HG02623 (cell line): ENCODE results near the gene ATP9B.
A peak's percentile ranks its signal among the peaks of the same experiment; 100 is the strongest.
"Not testable (repeated sequence)": the region's sequence is repeated elsewhere in the genome, so short reads cannot be mapped to it uniquely, and the experiment has no call there.

Source experiments
- ATAC-seq: cut with Tn5 transposase; IDR thresholded peaks from one replicate; pipeline ENCODE4 v1.9.1; 2021; ENCODE audit warnings: moderate library complexity; ENCODE audit not compliant: unreplicated experiment

Gene ATP9B

DNA sequence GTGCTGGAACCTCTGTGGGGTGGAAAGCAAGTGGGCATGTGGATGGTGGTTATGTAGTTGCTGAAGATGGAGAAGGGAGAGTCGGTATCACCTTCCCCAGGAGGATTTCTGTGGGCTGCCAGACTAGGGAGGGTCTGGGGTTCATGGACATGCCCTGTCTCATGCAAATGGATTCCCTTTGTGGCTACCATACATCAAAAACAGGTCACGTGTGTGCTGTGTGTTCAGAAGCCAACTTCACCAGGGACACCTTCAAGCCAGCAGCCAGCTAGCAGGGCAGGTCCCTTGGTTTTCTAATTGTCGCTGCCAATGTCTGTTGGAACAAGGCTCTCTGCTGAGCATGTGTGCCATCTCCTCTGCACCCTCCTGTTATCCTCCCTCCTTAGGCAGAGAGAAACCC lies 155.2 kb downstream of the ATP9B start:
- no peak for ATAC-seq

DNA sequence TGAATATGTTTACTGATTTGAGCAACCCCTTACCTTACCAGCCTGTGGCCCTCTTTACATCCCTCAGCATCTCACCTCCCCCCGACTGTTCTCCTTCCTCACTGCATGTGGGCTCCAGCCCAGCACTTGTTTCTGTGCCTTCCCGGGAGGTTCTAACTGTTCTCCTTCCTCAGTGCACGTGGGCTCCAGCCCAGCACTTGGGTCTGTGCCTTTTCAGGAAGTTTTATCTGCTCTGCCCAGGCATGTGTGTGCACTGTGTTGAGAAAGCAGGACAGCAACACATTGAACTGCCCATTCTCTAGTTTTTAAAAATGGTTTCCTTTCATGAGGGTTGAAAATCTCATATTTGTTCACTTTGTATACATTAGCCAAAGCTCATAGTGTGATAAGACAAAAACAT lies 158.4 kb downstream of the ATP9B start:
- ATAC-seq = no peak

DNA sequence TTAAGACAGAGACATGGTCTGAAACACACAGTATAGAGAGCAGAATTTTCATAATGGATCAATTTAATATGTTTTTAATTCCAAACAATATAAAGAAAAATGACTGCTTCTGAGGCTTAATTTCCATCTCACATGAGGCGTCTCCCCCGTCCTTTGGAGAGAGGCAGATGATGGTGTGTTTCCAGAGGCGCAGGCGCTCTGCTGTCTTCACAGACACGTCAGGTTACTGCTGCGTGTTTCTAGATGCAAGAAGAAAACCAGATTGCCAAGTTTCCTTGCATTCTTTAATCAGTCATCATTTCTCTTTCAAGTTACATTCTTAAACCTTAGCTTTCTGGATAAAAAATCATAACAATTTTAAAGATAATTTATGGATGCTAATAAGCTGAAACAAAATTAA lies 160.2 kb downstream of the ATP9B start:
- no peak for ATAC-seq

DNA sequence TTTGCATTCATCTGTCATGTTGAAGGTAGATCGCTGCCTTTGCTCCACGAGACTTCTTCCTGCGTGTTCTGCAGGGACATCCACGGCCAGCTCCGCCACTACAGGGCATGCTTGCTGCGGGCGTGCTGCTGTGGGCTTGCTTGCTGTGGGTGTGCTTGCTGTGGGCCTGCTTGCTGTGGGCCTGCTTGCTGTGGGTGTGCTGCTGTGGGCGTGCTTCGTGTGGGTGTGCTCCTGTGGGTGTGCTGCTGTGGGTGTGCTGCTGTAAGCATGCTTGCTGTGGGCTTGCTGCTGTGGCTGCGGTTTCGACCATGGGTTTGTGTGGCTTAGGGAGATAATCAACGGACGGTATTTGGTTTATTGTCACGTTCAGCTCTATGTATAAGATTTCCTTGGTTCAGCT lies 165.2 kb downstream of the ATP9B start:
- ATAC-seq = no peak

DNA sequence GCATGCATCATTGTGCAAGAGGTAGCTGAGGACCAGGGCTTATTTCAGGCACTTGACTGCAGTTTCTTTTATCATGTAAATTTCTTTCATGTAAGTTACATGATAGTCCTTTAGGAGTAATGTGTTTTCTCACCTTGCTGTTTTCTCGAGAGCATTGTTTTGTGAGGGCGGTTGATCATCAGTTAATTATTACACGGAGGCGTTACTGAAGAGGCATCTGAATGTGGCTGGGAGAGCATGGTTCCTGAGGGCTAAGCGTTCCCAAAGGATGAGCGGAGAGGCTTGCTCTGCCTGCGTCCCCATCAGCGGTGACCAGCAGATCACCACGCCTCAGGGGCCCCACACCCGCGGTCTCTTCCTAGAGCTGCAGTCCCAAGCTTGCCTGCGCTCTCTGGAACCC lies 170.4 kb downstream of the ATP9B start:
- no peak for ATAC-seq

DNA sequence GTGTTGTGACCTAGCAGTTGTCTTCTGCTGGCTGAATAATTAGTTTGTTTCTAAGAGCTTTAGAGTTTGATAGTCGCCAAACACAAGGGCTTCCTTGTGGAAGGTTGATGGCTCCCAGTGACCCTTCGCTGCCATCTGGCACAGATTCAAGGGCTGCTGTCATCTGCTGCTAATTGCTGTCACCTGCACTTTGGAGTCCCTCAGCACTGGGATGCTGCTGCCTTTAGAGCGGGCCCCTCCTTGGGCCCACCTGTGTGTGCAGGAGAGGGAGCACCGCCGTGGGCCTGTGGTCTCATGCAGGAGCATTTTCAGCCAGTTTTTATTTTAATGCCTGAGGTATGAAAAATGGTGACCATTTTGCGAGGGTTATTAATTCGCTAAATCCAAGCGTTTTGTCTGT lies 172.6 kb downstream of the ATP9B start:
- ATAC-seq = no peak

DNA sequence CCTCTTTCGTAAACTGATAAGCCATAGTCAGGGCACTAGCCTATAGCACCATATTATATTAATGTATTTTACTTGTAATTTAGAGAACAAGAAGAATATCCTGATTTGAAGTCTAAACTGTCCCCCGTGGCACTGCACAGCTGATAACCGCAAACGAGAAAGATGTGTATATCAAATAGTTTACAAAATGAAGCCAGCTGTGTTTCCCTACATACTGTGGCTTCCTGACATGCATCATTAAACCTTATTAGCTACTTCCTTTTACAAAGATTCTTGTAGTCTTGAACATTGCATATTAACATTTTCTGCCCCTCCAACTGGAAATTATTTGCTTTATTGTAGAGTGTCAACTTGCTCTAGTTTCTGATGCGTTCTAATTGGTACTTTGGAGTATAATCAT lies 173.1 kb downstream of the ATP9B start:
- no peak for ATAC-seq

DNA sequence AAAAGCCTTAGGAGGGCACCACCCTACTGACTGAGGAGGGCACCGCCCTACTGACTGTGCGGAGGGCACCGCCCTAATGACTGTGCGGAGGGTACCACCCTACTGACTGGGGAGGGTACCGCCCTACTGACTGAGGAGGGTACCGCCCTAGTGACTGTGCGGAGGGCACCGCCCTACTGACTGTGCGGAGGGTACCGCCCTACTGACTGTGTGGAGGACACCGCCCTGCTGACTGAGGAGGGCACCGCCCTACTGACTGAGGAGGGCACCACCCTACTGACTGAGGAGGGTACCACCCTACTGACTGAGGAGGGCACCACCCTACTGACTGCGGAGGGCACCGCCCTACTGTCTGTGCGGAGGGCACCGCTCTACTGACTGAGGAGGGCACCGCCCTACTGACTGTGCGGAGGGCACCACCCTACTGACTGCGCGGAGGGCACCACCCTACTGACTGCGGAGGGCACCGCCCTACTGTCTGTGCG lies 176.4 kb downstream of the ATP9B start:
- ATAC-seq = no peak

DNA sequence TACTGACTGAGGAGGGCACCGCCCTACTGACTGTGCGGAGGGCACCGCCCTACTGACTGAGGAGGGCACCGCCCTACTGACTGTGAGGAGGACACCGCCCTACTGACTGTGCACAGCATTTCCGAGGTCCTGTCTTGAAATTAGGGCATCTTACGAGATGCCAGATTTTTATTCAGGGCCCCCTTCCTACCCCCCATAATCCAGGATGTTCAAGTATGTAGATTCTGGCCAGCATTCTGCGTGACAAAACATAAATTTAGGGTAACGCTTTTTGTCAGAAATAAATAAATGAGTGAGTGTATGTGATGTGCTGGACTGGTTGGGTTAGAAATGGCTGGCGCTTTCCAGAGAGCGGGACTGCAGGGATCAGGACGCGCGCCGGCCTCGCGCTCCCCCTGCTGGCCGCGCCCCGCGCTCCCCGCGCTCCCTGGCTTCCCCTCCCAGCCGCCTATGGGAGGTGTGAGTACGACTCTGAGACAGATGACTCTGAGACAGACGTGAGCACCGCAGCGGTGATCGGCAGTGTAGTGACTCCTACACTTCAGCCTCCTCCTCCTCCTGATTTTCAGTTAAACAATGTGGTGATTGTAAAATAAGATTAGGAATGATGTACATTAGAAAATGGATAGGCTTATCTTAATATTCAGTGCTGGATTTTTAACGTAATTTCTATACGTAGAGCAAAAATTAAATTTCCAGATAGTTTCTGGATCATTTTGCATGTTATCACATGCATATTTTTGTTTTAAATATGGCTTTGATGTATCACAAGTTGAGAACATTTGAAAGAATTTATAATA lies 177.3 kb downstream of the ATP9B start:
- peak; percentile 96 for ATAC-seq

DNA sequence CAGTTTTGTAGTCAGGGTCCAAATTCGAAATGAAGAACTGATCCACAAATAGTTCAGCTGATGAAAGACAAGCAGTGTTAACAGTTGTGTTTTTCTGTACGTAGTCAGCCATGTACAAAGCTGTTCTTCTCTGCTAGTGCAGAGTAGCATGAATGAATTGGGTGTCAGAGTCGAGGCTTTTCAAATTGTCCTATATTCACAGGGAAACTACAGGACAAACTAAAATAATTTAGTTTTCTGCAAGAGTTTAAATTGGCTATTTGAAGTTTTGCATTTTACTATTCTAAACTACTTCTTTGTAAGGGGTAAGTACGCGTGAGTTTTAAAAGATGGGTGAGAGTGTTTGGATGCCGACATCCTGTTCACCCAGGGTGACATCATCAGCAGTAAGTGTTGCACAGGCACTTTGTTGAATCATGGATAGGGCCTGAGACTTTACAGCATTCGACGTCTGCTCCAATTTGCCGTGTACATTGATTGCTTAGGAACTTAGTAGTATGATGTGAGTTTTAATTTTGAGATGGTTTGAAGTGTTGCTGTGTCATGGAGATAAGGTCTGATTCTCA lies 179.4 kb downstream of the ATP9B start:
- ATAC-seq = no peak

DNA sequence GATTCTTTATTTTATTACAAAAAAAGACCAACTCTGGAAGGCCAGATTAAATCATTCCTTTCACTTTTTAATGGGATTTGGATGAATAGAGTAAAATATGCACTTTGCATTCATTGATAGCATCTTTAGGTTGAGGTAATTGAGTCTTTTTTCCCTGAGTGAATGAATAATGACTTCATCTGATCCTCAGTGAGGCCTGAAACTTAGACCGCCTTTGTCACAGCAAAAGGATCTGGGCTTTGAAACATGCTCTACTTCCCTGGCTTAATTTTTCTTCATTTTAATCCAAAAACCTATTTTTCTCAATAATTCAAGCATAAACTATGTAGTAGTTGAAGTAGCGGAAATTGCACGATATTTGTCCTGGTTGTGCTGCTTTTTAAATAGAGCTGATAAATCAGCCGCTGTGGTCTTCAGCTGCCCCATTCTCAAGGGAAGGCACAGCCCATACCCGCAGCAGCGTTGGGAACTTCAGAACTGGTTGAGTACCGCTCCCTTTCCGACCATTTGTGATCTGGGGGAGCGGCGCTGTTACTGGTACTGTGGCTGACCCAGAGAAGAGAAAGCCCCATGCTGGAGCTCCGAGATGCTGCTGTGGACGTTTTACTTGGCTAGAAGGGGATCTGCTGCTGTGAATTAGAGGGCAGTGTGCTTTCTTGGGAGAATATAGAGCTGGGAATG lies 181.2 kb downstream of the ATP9B start:
- ATAC-seq = no peak

DNA sequence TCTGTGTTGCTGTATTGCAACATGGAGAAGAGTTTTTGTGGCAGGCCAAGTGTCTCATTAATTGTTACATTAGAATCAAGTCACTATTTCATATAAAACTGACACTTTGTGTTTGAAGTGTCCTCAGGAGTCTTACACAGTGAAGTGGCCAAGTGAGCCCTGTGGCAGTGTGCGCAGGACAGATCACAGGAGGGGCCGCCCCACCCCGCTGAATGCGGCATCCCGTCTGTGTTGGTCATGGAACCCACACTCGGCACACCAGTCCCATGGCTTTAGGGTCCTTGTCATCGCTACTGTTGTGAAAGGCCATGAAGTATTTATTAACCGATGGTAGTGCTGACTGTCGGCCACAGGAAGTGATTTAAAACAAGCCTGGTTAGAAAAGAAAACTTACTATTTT lies 181.8 kb downstream of the ATP9B start:
- no peak for ATAC-seq

DNA sequence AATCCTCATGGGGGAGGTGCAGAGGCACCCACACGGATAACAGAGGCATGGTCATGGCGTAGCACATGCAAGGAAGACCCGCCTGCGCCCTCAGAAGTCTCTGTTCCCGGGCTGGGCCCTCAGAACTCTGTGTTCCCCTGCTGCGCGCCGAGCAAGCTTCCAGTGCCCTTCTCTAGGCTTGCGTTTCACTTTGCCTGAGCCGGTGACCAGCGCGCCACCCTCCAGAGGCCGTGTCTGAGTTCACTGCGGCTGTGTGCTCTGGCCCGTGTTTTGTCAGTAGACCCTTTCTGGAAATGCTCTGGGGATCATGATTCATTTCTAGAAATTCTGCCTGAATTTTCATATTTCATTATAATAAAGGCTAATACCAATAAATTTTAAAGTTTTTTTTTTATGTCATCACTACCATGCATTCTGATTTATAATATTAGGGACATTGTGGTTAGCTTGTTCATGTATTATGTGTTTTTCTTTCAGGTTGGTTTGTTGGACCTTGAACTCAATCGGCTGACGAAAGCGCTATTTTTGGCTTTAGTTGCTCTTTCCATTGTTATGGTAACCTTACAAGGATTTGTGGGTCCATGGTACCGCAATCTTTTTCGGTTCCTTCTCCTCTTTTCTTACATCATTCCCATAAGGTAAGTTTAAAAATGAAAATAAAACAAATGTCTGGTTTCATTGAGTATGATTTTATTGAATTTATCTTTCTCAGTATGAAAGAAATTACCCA lies 183.9 kb downstream of the ATP9B start:
- no peak for ATAC-seq

DNA sequence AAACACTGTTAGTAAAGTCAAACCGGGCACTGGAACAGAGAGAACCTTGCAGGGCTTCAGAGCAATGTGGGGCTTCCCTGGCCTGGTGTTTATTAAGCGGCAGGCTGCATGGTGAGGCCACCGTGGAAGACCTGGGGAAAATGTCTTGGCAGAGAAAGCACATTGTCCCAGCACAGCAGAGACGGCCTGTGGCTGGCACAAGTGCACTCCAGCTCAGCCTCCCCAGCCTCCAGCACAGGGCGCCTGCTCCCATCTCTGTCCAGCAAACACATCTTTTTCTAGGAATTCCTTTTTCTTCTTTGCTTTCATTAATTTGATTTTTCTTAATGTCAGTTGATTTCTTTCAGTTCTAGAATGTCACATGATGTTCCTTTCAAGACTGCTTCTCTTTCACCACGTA lies 188.3 kb downstream of the ATP9B start:
- ATAC-seq = no peak

DNA sequence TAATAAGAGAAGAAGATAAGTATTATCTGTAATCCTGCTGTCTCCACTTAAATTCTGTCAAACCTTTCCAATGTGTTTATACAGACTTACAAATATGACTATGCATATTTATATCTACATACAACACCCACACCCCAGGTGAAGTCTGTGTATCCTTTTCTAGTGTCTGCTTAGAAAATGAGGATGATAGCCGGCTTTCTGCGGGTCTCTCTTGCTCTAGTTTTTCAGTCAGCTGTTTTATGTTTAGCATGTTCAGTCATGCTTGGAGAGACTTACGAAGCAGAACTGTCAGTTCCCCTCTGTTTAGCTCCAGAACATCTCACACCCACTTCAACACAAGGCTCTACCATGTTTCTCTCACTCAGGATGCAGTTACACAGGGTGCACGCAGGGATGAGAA lies 189.3 kb downstream of the ATP9B start:
- ATAC-seq = peak; percentile 53

DNA sequence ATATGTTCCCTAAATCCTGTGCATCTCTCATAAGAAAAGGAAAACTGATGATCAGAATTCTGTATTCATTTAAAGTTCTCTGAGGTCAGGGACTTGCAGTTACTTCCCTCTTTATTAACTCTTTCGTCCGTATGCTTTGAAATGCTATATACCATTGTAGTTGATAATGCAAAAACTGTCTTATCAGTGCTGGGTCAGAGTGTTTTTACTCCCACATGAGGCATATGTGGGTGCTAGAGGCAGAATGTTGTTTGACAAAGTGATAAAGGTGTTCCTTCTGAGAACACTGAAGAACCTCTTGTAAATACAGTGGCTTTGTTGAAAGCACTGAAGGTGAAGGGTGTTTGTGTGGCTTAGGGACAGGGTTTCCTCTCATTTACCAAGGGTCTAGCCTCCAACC lies 190.0 kb downstream of the ATP9B start:
- ATAC-seq = no peak

DNA sequence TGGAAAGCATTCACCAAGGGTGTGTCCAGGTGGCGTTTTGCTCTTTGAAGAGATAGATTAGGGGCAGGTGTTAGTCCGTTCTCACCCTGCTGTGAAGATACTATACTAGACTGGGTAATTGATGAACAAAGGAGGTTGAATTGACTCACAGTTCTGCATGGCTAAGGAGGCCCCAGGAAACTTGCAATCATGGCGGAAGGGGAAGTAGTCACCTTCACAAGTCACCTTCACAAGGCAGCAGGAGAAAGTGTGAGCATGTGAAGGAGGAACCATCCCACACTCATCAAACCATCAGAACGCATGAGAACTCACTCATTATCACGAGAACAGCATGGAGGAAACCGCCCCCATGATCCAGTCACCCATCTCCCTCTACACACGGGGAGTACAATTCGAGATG lies 190.8 kb downstream of the ATP9B start:
- no peak for ATAC-seq

DNA sequence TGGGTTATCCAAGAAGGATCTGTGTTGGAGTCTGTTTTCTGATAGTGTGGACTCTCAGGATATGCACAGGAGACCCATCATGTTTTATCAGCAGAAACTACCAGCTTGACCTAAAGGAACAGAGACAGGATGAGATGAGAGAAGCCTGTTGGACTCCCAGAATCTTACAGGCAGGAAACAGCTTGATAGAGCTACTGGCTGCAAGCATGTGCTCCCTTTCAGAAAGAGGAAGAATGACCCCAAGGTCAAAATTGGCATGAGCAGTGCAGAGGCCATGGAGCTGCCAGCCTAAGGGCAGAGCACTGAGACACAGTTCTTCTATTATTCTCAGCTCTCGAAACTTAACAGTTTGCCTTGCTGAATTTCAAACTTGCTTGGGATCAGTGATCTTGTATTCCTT lies 191.3 kb downstream of the ATP9B start:
- no peak for ATAC-seq

DNA sequence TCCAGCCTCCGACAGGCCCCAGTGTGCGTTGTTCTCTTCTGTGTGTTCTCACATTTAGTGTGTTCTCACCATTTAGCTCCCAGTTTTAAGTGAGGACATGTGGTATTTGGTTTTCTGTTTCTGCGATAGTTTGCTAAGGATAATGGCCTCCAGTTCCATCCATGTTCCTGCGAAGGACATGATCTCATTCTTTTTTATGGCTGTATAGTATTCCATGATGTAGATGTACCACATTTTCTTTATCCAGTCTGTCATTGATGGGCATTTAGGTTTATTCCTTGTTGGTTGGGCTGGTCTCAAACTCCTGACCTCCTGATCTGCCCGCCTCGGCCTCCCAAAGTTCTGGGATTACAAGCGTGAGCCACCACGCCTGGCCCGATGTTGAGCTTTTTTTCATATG lies 195.9 kb downstream of the ATP9B start:
- ATAC-seq = not testable (repeated sequence)

DNA sequence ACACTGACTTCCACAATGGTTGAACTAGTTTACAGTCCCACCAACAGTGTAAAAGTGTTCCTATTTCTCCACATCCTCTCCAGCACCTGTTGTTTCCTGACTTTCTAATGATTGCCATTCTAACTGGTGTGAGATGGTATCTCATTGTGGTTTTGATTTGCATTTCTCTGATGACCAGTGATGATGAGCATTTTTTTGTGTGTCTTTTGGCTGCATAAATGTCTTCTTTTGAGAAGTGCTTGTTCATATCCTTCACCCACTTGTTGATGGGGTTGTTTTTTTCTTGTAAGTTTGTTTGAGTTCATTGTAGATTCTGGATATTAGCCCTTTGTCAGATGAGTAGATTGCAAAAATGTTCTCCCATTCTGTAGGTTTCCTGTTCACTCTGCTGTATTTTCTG lies 202.6 kb downstream of the ATP9B start:
- ATAC-seq = not testable (repeated sequence)

DNA sequence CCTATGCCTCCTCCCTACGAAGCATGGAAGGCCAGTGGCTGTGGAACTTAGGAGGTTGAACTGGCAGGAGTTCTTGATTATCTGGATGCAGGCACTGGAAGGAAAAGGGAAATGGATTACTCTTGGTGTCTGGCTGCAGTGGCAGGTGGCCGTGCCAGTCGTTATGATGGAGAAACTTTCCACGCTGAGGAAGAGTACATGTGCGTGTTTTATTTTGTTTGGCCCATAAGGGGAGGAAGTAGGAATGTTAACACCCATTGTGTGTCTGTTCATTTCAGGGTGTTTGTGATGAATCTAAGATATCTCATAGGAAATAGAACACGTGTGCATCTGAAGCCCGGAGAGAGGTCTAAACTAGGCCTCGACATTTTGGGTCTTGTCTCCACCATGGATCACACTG lies 203.7 kb downstream of the ATP9B start:
- ATAC-seq = no peak

DNA sequence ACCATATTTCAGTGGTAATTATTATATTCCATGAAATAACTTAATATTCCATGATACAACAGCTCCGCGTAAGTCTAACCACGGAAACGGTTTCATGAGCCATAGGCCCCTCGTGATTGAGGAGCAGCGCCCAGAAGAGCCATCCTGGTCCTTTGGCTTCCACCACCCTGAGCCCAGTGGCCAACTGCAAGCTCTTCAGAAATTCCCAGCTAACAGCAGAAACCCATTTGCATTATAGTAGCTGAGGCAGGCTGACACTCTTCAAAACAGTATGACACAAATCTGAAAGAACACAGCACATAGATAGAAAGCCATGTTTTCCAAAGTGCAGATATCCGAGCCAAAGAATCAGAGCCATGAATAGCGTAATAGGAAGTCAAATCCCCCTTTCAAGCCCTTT lies 205.6 kb downstream of the ATP9B start:
- no peak for ATAC-seq
